ENCODE measurements around the gene NEDD4L. TPM values are rescaled to one million over a fixed set of nuclear protein-coding genes. Genes with fewer than 3 reads are reported as not detected.
A peak's percentile ranks its signal among the peaks of the same experiment; 100 is the strongest.

Gene NEDD4L
- total and polyA plus RNA-seq, 5 donors from 2014 or later: 4.4 to 19.6 (median 7.8) TPM

DNA sequence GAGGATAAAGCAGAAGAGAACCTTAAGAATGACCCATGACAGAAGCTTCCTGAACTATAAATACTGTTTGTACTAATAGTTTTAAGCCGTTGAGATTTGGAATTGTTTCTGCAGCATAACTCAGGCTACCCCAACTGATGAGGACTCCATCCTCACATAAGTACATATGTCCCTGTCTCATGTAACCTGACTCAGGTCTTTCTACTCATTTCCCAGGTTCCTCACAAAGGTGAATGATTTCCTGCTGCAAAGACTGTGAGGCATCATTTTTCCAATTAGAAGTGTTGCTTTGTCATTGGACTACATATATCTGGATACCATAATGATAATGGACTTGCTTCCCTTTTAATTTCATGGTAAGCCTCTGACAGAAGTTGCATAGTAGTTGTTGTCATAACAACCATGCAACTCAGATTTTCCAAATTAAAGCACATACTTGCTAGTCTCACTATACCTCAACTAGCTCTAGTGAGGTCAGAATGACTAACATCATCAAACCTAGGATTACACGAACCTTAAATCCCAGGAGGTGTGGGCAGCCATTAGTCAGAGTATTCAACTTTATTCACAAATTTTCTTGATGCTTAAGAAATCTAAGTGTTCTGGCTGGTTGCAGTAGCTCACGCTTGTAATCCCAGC, 38.0 kb upstream of the NEDD4L start:
- no peak for ATAC-seq (ENCODE audit: low read depth in 2 of 2)
- Mint-ChIP-seq H3K9me3 (peaks cover 0 to 7% (median 0%) of the 10 kb centered on the region in 7 donors), H3K27ac (no peak overlapping the region), H3K4me3 (no peak overlapping the region), H3K36me3 (no peaks in the 10 kb centered on the region), H3K4me1 (no peaks in the 10 kb centered on the region), H3K27me3 (peaks cover 23% of the 10 kb centered on the region)
- DNase-seq: no peak
- Histone ChIP-seq H3K27ac (ENCODE audit: insufficient read depth, low read length, poor library complexity, severe bottlenecking) (no peak overlapping the region), H3K4me3 (ENCODE audit: low read depth, low read length) (no peak overlapping the region), H3K36me3 (ENCODE audit: control insufficient read depth, insufficient read depth, low read length) (no peaks in the 10 kb centered on the region), H3K9me3 (ENCODE audit: control insufficient read depth in 2 of 2, low read length in 2 of 2) (no peaks in the 10 kb centered on the region), H3K27me3 (ENCODE audit: control insufficient read depth, insufficient read depth, low read length) (peaks cover 6% of the 10 kb centered on the region), H3K4me1 (ENCODE audit: control insufficient read depth, insufficient read depth, low read length, poor library complexity, severe bottlenecking) (no peaks in the 10 kb centered on the region)

DNA sequence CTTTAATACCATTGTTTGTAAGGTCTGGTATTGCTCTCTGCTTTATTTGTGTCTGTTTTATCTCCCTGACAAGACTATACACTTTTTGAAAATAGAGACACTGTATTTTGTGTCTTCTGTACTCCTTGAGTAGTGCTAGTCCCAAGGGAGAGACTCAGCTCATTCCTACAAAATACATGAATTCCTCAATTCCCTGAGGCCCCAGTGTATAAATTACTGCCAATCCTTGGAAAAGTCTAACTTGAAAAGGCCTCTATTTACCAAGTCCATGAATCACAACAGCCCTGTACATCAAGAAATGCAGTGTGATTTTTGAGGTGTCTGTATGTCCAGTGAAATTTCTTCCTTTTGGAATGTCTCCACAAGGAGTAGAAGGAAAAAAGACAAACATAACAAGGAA, 34.9 kb upstream of the NEDD4L start:
- Mint-ChIP-seq H3K27ac (no peak overlapping the region), H3K4me1 (no peaks in the 10 kb centered on the region), H3K27me3 (peaks cover 15% of the 10 kb centered on the region), H3K9me3 (peaks cover 0 to 5% (median 0%) of the 10 kb centered on the region in 7 donors), H3K36me3 (no peaks in the 10 kb centered on the region), H3K4me3 (no peak overlapping the region)
- no peaks in the 10 kb centered on the region for H3K9me3 ChIP-seq (ENCODE audit: control insufficient read depth in 2 of 2, low read length in 2 of 2)
- ATAC-seq (ENCODE audit: low read depth in 2 of 2) (no peak), DNase-seq (no peak)
- H3K27ac ChIP-seq (ENCODE audit: insufficient read depth, low read length, poor library complexity, severe bottlenecking): no peak overlapping the region
- no peak overlapping the region for H3K4me3 ChIP-seq (ENCODE audit: low read depth, low read length)
- H3K27me3 ChIP-seq (ENCODE audit: control insufficient read depth, insufficient read depth, low read length): peaks cover 2% of the 10 kb centered on the region
- no peaks in the 10 kb centered on the region for H3K36me3 ChIP-seq (ENCODE audit: control insufficient read depth, insufficient read depth, low read length)
- no peaks in the 10 kb centered on the region for H3K4me1 ChIP-seq (ENCODE audit: control insufficient read depth, insufficient read depth, low read length, poor library complexity, severe bottlenecking)

DNA sequence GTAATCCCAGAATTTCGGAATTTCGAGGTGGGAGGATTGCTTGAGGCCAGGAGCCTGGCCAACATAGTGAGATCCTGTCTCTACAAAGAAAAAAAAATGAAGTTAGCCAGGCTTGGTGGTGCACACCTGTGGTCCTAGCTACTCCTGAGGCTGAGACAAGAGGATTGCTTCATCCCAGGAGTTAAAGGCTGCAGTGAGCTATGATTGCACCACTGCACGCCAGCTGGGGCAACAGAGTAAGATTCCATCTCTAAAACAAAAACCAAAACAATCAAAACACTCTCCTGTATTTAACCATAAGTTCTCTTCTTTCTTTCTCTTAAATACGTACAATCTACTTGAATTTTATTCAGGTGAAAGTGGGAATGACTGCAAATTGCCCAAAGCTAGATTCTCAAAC, 33.8 kb upstream of the NEDD4L start:
- Mint-ChIP-seq H3K4me1 (no peaks in the 10 kb centered on the region), H3K9me3 (peaks cover 0 to 5% (median 0%) of the 10 kb centered on the region in 7 donors), H3K4me3 (no peak overlapping the region), H3K27me3 (peaks cover 15% of the 10 kb centered on the region), H3K36me3 (no peaks in the 10 kb centered on the region), H3K27ac (no peak overlapping the region)
- Histone ChIP-seq H3K9me3 (ENCODE audit: control insufficient read depth in 2 of 2, low read length in 2 of 2) (no peaks in the 10 kb centered on the region), H3K36me3 (ENCODE audit: control insufficient read depth, insufficient read depth, low read length) (no peaks in the 10 kb centered on the region), H3K27ac (ENCODE audit: insufficient read depth, low read length, poor library complexity, severe bottlenecking) (no peak overlapping the region), H3K4me1 (ENCODE audit: control insufficient read depth, insufficient read depth, low read length, poor library complexity, severe bottlenecking) (no peaks in the 10 kb centered on the region), H3K4me3 (ENCODE audit: low read depth, low read length) (no peak overlapping the region), H3K27me3 (ENCODE audit: control insufficient read depth, insufficient read depth, low read length) (peaks cover 4% of the 10 kb centered on the region)
- ATAC-seq (ENCODE audit: low read depth in 2 of 2) (no peak), DNase-seq (no peak)

DNA sequence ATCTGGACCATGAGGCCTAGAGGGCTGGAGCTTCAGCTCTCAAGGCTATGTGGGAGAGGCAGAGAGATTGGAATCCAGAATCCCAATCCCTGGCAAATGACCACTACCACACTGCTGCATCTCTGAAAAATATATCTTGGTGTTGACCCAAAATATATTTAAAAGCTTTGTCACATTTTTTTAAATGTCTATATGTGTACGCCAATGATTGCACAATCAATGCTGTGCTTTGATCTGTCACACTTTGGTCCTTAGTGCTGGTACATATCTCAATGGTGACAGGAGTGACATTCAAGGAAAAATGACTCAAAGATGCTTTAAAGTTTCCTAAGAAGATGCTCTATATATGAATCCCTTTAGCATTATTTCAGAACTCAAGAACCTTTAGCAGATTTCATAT, 31.7 kb upstream of the NEDD4L start:
- Histone ChIP-seq H3K27me3 (ENCODE audit: control insufficient read depth, insufficient read depth, low read length) (peaks cover 2% of the 10 kb centered on the region), H3K4me1 (ENCODE audit: control insufficient read depth, insufficient read depth, low read length, poor library complexity, severe bottlenecking) (no peaks in the 10 kb centered on the region), H3K27ac (ENCODE audit: insufficient read depth, low read length, poor library complexity, severe bottlenecking) (no peak overlapping the region), H3K4me3 (ENCODE audit: low read depth, low read length) (no peak overlapping the region), H3K9me3 (ENCODE audit: control insufficient read depth in 2 of 2, low read length in 2 of 2) (no peaks in the 10 kb centered on the region), H3K36me3 (ENCODE audit: control insufficient read depth, insufficient read depth, low read length) (no peaks in the 10 kb centered on the region)
- no peaks in the 10 kb centered on the region for H3K36me3 Mint-ChIP-seq
- no peak for DNase-seq
- H3K4me3 Mint-ChIP-seq: no peak overlapping the region
- H3K4me1 Mint-ChIP-seq: no peaks in the 10 kb centered on the region
- no peak for ATAC-seq (ENCODE audit: low read depth in 2 of 2)
- peaks cover 9% of the 10 kb centered on the region for H3K27me3 Mint-ChIP-seq
- no peak overlapping the region for H3K27ac Mint-ChIP-seq
- H3K9me3 Mint-ChIP-seq: peaks cover 0 to 10% (median 2%) of the 10 kb centered on the region in 7 donors

DNA sequence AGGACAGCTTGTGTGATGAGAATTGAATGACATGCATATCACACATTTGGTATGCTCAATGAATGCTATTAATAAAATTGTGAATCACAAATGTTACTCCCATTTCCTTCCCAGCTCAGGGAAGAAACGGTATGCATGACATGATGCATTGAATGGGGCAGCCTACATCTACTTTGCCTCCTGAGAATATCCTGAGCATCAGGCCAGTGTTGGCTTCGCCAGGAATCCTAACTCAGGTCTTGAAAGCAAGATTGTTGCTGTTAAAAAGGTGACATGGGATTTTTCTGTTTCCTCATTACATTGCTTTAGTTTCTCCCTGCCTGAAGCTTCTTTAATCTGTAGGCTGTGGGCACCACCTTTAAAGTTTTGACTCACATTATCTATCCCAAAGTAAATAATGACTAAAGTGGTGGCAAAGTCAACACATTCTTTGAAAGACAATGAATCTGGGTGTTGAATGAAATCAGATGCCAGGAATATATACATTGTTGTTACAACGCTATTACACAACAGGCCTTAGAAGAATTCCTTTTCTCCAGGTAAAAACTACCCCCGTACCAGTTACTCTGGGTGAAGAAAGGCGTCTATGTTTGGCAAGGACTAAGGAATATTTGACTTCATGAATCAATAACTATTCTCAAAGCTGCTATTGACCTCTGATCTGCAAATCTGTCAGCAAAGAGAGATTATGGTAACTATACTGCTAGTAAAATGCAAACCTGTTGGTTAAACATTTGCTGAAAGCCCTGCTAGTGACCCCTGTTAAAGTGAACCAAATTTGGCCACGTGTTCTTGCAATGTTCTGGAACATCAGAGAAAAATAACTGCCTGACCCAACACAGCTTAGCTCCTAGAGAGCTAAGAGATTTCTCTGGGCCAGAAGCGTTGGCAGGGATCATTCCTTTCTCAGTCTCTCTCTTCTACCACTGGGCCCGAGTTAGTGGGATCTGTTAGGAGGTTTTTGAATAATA, 30.5 kb upstream of the NEDD4L start:
- no peaks in the 10 kb centered on the region for H3K4me1 ChIP-seq (ENCODE audit: control insufficient read depth, insufficient read depth, low read length, poor library complexity, severe bottlenecking)
- H3K27ac ChIP-seq (ENCODE audit: insufficient read depth, low read length, poor library complexity, severe bottlenecking): no peak overlapping the region
- no peaks in the 10 kb centered on the region for H3K36me3 ChIP-seq (ENCODE audit: control insufficient read depth, insufficient read depth, low read length)
- no peaks in the 10 kb centered on the region for H3K9me3 ChIP-seq (ENCODE audit: control insufficient read depth in 2 of 2, low read length in 2 of 2)
- no peak for DNase-seq
- ATAC-seq (ENCODE audit: low read depth in 2 of 2): no peak
- peaks cover 0 to 10% (median 1%) of the 10 kb centered on the region in 7 donors for H3K9me3 Mint-ChIP-seq
- H3K27me3 ChIP-seq (ENCODE audit: control insufficient read depth, insufficient read depth, low read length): peaks cover 2% of the 10 kb centered on the region
- no peaks in the 10 kb centered on the region for H3K36me3 Mint-ChIP-seq
- H3K4me3 Mint-ChIP-seq: no peak overlapping the region
- H3K27me3 Mint-ChIP-seq: peaks cover 6% of the 10 kb centered on the region
- no peak overlapping the region for H3K4me3 ChIP-seq (ENCODE audit: low read depth, low read length)
- no peak overlapping the region for H3K27ac Mint-ChIP-seq
- H3K4me1 Mint-ChIP-seq: no peaks in the 10 kb centered on the region

DNA sequence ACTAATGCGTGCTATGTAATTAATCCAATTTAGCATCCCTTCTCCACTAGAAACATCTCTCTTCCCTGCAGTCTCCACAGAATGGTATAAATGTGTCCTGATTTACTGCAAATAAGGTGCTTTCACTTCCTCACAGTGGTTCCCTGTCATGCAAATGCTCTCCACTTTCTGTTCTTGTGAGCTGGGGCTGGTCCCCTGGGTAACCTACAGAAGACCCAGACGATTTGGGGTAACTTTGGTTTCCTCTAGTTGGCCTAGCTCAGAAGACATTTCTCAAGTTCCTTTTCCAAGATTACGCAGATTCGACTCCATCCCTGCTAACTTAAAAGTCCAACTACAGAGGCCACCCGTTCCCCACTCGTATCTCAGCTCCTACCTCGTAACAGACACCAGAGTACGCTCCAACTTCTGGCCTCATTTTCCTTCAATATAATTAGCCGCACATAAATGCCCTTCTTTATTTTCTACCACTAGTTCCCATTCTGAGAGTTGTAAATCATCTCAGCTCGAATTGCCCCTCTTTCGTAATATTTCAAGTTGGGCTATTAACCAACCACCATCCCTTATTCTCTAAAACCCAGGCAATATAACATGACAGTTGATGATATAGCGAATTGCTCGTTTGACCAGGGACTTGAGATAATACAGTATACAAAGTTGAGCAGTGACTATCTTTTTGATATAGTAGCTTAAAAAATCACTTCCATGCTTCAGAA, 28.8 kb upstream of the NEDD4L start:
- H3K4me1 Mint-ChIP-seq: no peaks in the 10 kb centered on the region
- DNase-seq (no peak), ATAC-seq (ENCODE audit: low read depth in 2 of 2) (peak in 1 of 2 donors; percentile 44)
- Histone ChIP-seq H3K4me1 (ENCODE audit: control insufficient read depth, insufficient read depth, low read length, poor library complexity, severe bottlenecking) (no peaks in the 10 kb centered on the region), H3K36me3 (ENCODE audit: control insufficient read depth, insufficient read depth, low read length) (no peaks in the 10 kb centered on the region), H3K4me3 (ENCODE audit: low read depth, low read length) (no peak overlapping the region), H3K27me3 (ENCODE audit: control insufficient read depth, insufficient read depth, low read length) (peaks cover 2% of the 10 kb centered on the region), H3K27ac (ENCODE audit: insufficient read depth, low read length, poor library complexity, severe bottlenecking) (no peak overlapping the region), H3K9me3 (ENCODE audit: control insufficient read depth in 2 of 2, low read length in 2 of 2) (no peaks in the 10 kb centered on the region)
- no peaks in the 10 kb centered on the region for H3K36me3 Mint-ChIP-seq
- peaks cover 6% of the 10 kb centered on the region for H3K27me3 Mint-ChIP-seq
- no peak overlapping the region for H3K27ac Mint-ChIP-seq
- no peak overlapping the region for H3K4me3 Mint-ChIP-seq
- H3K9me3 Mint-ChIP-seq: peaks cover 0 to 10% (median 1%) of the 10 kb centered on the region in 7 donors

DNA sequence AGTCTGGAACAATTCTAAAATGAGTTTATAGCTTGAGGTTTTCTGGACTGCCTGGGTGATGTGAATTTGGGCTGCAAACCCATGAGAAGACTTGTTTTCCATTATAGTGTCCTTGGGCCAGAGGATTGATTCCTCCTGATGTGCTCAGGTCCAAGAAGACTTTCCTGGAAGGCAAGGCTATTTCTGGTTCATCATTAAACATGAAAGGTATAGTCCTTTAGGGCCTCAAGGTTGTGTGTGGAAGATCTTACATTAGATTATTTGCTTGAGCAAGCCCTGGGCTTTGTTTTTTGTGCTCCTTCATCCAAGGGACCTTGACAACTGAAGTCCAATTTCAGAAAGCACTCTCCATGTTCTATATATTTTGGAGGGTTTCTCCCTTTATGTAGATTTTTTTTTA, 26.8 kb upstream of the NEDD4L start:
- Histone ChIP-seq H3K9me3 (ENCODE audit: control insufficient read depth in 2 of 2, low read length in 2 of 2) (no peaks in the 10 kb centered on the region), H3K36me3 (ENCODE audit: control insufficient read depth, insufficient read depth, low read length) (no peaks in the 10 kb centered on the region), H3K4me1 (ENCODE audit: control insufficient read depth, insufficient read depth, low read length, poor library complexity, severe bottlenecking) (no peaks in the 10 kb centered on the region), H3K27me3 (ENCODE audit: control insufficient read depth, insufficient read depth, low read length) (peaks cover 2% of the 10 kb centered on the region), H3K4me3 (ENCODE audit: low read depth, low read length) (no peak overlapping the region), H3K27ac (ENCODE audit: insufficient read depth, low read length, poor library complexity, severe bottlenecking) (no peak overlapping the region)
- DNase-seq (no peak), ATAC-seq (ENCODE audit: low read depth in 2 of 2) (no peak)
- no peaks in the 10 kb centered on the region for H3K36me3 Mint-ChIP-seq
- no peak overlapping the region for H3K4me3 Mint-ChIP-seq
- no peak overlapping the region for H3K27ac Mint-ChIP-seq
- no peaks in the 10 kb centered on the region for H3K4me1 Mint-ChIP-seq
- H3K9me3 Mint-ChIP-seq: peaks cover 0 to 10% (median 0%) of the 10 kb centered on the region in 7 donors
- H3K27me3 Mint-ChIP-seq: peaks cover 6% of the 10 kb centered on the region

Data from CD4-positive, CD25-positive, alpha-beta regulatory T cell (primary cell).